Medulla oblongata (tissue), 1 donor: ENCODE results near the gene LIN37.

ENCODE experiments used
- DNase-seq: peaks from one replicate; pipeline ENCODE4 v3.0.0-alpha.2; 2015; ENCODE audit errors: extremely low spot score

The LIN37 gene

GRCh38 chr19:35734889-35735288 lies 13.5 kb upstream of the LIN37 start:
- no peak for DNase-seq

- no peak for DNase-seq
Observed at GRCh38 chr19:35736913-35737886, 11.2 kb upstream of the LIN37 start.

GRCh38 chr19:35738021-35738886 lies 10.1 kb upstream of the LIN37 start:
- no peak for DNase-seq

- no peak for DNase-seq
Observed at GRCh38 chr19:35738887-35739229, 9.5 kb upstream of the LIN37 start.

GRCh38 chr19:35739275-35740107 lies 8.9 kb upstream of the LIN37 start:
- DNase-seq = no peak

GRCh38 chr19:35740108-35740422 lies 8.3 kb upstream of the LIN37 start:
- no peak for DNase-seq

GRCh38 chr19:35740423-35741202 lies 7.8 kb upstream of the LIN37 start:
- DNase-seq = peak; percentile 99

- DNase-seq = no peak
Observed at GRCh38 chr19:35741203-35741515, 7.2 kb upstream of the LIN37 start.

GRCh38 chr19:35742121-35742724 lies 6.2 kb upstream of the LIN37 start, which contains the start of gene IGFLR1:
Gene IGFLR1 (minus strand): TSS chr19:35742452. CDS start chr19:35741180, 1,272 bp downstream.
- peak; percentile 77 for DNase-seq

GRCh38 chr19:35743640-35744429 lies 4.5 kb upstream of the LIN37 start:
- DNase-seq = no peak

GRCh38 chr19:35744430-35745327 lies 3.7 kb upstream of the LIN37 start:
- peak; percentile 98 for DNase-seq

- DNase-seq = peak; percentile 100
Observed at GRCh38 chr19:35745328-35746086, 2.9 kb upstream of the LIN37 start, which contains the start of the genes PSENEN and U2AF1L4. Gene PSENEN (plus strand): TSS chr19:35745651. CDS start chr19:35745931, 280 bp downstream. Gene U2AF1L4 (minus strand): TSS chr19:35745418. CDS start chr19:35745391, 27 bp downstream.

- no peak for DNase-seq
Observed at GRCh38 chr19:35746087-35746462, 2.3 kb upstream of the LIN37 start.

- no peak for DNase-seq
Observed at GRCh38 chr19:35746531-35746930, 1.8 kb upstream of the LIN37 start.

- DNase-seq = no peak
Observed at GRCh38 chr19:35750167-35750566, 1.8 kb downstream of the LIN37 start.

- DNase-seq = no peak
Observed at GRCh38 chr19:35751839-35752745, 3.7 kb downstream of the LIN37 start.
